Endothelial cell of umbilical vein (primary cell): Measurements from ENCODE around the gene IL22RA2. TPM values are rescaled to one million over a fixed set of nuclear protein-coding genes. Genes with fewer than 3 reads are reported as not detected.

Experiments
- BruUV-seq: library from RNA; stranded (reverse); fragments of 400-500 nt; replicated peaks from 2 replicates; lab custom pipeline; 2021; lab: Mats Ljungman, UMichigan
- CTCF ChIA-PET: fragments of 300-600, 350-600 bp; sonication (Branson Sonifier 250); formaldehyde crosslinking; loops from one replicate; lab custom pipeline; 2021; ENCODE audit warnings: antibody characterized with exemption, inconsistent platforms; lab: Charles Lee
- POLR2A ChIA-PET: fragments of 300-600, 350-600 bp; sonication (Branson Sonifier 250); formaldehyde crosslinking; loops from one replicate; lab custom pipeline; 2021; ENCODE audit warnings: antibody characterized with exemption, inconsistent platforms; lab: Charles Lee
- DNase-seq: peaks from one replicate; pipeline ENCODE4 v3.0.0-alpha.2; 2011; ENCODE audit warnings: low read depth, low spot score
- FAIRE-seq: peaks from 2 replicates; lab custom pipeline; 2011; peaks lifted over from hg19 to GRCh38; lab: Jason Lieb, UNC
- H2AFZ ChIP-seq: 2 replicates; pipeline ENCODE4 v1.6.0; 2012; ENCODE audit warnings: low read depth, low read length, control low read depth, inconsistent platforms
- H3K27ac ChIP-seq: 2 replicates; pipeline ENCODE4 v1.5.1; 2011; ENCODE audit warnings: low read depth, mild to moderate bottlenecking, control low read depth, low read length, moderate library complexity; ENCODE audit not compliant: insufficient read depth
- H3K27me3 ChIP-seq, 2 experiments: 2 replicates each; pipeline versions ENCODE4 v1.6.0 to v1.6.1; 2011; ENCODE audit warnings: low read length in 2 of 2, mixed read lengths in 1 of 2; ENCODE audit not compliant: control insufficient read depth in 2 of 2, insufficient read depth in 2 of 2
- H3K36me3 ChIP-seq, 2 experiments: 2 replicates in 1 of 2; 3 replicates in 1 of 2; pipeline ENCODE4 v1.5.1; 2011; ENCODE audit warnings: low read length in 2 of 2, mild to moderate bottlenecking in 1 of 2, moderate library complexity in 1 of 2; ENCODE audit not compliant: control insufficient read depth in 2 of 2, insufficient read depth in 2 of 2; ENCODE audit errors: extremely low read depth in 1 of 2
- H3K4me1 ChIP-seq: 3 replicates; pipeline ENCODE4 v1.5.1; 2011; ENCODE audit warnings: mild to moderate bottlenecking, low read length; ENCODE audit not compliant: control insufficient read depth, insufficient read depth; ENCODE audit errors: extremely low read depth
- H3K4me2 ChIP-seq: 2 replicates; pipeline ENCODE4 v1.6.1; 2011; ENCODE audit warnings: low read length, control low read depth, mixed read lengths; ENCODE audit not compliant: insufficient read depth
- H3K4me3 ChIP-seq, 3 experiments: fragments of 200-600 bp in 1 of 3; sonication (generic), shearing (Covaris generic) in 1 of 3; replicated peaks in 1 of 3; 2 replicates each; pipeline ENCODE4 v1.5.1; 2011 to 2016; ENCODE audit warnings: control low read depth in 3 of 3, low read length in 3 of 3, mild to moderate bottlenecking in 2 of 3, inconsistent platforms in 1 of 3, low read depth in 1 of 3, moderate library complexity in 1 of 3; ENCODE audit not compliant: insufficient read depth in 1 of 3
- H3K79me2 ChIP-seq: 2 replicates; pipeline ENCODE4 v1.6.0; 2012; ENCODE audit warnings: low read length, inconsistent platforms; ENCODE audit not compliant: control insufficient read depth, insufficient read depth
- H3K9ac ChIP-seq: replicated peaks from 2 replicates; pipeline ENCODE3; 2011; ENCODE audit warnings: low read length, control low read depth; ENCODE audit not compliant: insufficient read depth; ENCODE audit errors: extremely low read depth
- H3K9me1 ChIP-seq: replicated peaks from 3 replicates; pipeline ENCODE4 v1.6.0; 2011; ENCODE audit warnings: mild to moderate bottlenecking, low read length; ENCODE audit not compliant: control insufficient read depth, insufficient read depth; ENCODE audit errors: extremely low read depth
- H3K9me3 ChIP-seq: replicated peaks from 2 replicates; pipeline ENCODE4 v1.5.1; 2012; ENCODE audit warnings: low read length, inconsistent platforms; ENCODE audit not compliant: control insufficient read depth, insufficient read depth
- H4K20me1 ChIP-seq: replicated peaks from 2 replicates; pipeline ENCODE3; 2011; ENCODE audit warnings: mild to moderate bottlenecking, low read length; ENCODE audit not compliant: control insufficient read depth, insufficient read depth; ENCODE audit errors: extremely low read depth
- CTCF ChIP-seq, 2 donors: IDR thresholded peaks; 1 replicate in 1 of 2; 2 replicates in 1 of 2; pipeline ENCODE4 v1.5.1; 2011; ENCODE audit warnings: low read length in 2 of 2, mild to moderate bottlenecking in 2 of 2, moderate library complexity in 2 of 2, control low read depth in 1 of 2, inconsistent platforms in 1 of 2, low read depth in 1 of 2; ENCODE audit not compliant: insufficient read depth in 1 of 2; ENCODE audit errors: extremely low read depth in 1 of 2
- EZH2 ChIP-seq: IDR thresholded peaks from 2 replicates; pipeline ENCODE4 v1.6.1; 2012; ENCODE audit warnings: borderline replicate concordance, low read depth, mild to moderate bottlenecking, moderate library complexity, low read length, inconsistent platforms; ENCODE audit not compliant: severe bottlenecking
- FOS ChIP-seq: IDR thresholded peaks from 2 replicates; pipeline ENCODE4 v1.6.1; 2011; ENCODE audit warnings: mild to moderate bottlenecking, low read length, moderate library complexity, borderline replicate concordance; ENCODE audit not compliant: insufficient read depth
- GATA2 ChIP-seq: IDR thresholded peaks from 2 replicates; pipeline ENCODE4 v1.7.0; 2011; ENCODE audit warnings: low read depth, mild to moderate bottlenecking, moderate library complexity, mixed read lengths, low read length; ENCODE audit not compliant: insufficient read length, insufficient read depth
- JUN ChIP-seq: IDR thresholded peaks from 2 replicates; pipeline ENCODE4 v1.6.1; 2011; ENCODE audit warnings: borderline replicate concordance, low read depth; ENCODE audit not compliant: insufficient read length, insufficient read depth
- MYC ChIP-seq: IDR thresholded peaks from one replicate; pipeline ENCODE4 v1.6.1; 2011; ENCODE audit warnings: mild to moderate bottlenecking, low read depth, low read length
- POLR2A ChIP-seq: IDR thresholded peaks from 2 replicates; pipeline ENCODE4 v1.6.1; 2012; ENCODE audit warnings: low read depth, mild to moderate bottlenecking, control low read depth, low read length
- POLR2AphosphoS5 ChIP-seq: IDR thresholded peaks from 2 replicates; pipeline ENCODE4 v1.6.1; 2012; ENCODE audit warnings: low read depth, mild to moderate bottlenecking, control low read depth, low read length, moderate library complexity; ENCODE audit not compliant: insufficient read depth
- dilution Hi-C: fragments of 300-500 bp; cut with MboI; formaldehyde crosslinking; loops from one replicate; pipeline ENCODE4 v1.15.0; 2019; ENCODE audit warnings: low sequenced_read_pairs; ENCODE audit not compliant: extremely low pct_ligation_motif_present
- intact Hi-C: fragments of 100-400 bp; cut with micrococcal nuclease; formaldehyde crosslinking; loops from one replicate; pipeline ENCODE4 v1.10.0; 2022
- polyA plus RNA-seq, 4 experiments: library from polyadenylated mRNA; depleted of rRNA in 3 of 4; stranded (reverse) in 3 of 4; unstranded in 1 of 4; fragments of >200 nt; gene quantifications; 2 replicates each; pipeline versions ENCODE4 v1.2.1 to v1.2.3, GENCODE V29; 2011 to 2012; ENCODE audit warnings: missing spikeins in 1 of 4
- total RNA-seq: library from RNA; stranded (reverse); gene quantifications from 2 replicates; pipeline ENCODE4 v1.2.3, GENCODE V29; 2021
- TF ChIP-seq, protein P1 (sequence below): IDR thresholded peaks from 2 replicates; pipeline ENCODE4 v1.6.1; 2011; ENCODE audit not compliant: insufficient read depth, insufficient read length

Gene IL22RA2
- total and polyA plus RNA-seq, 2 donors (not counting 3 experiments of a cell fraction or from before 2014, with no cell fraction given), result not detected

- no TSS peak for BruUV-seq
- TF ChIP-seq JUN (no peak), POLR2A (no peak), MYC (no peak), CTCF (IDR thresholded peaks at IDR 0.05; ENCODE audit: extremely low read depth in 1 of 2, insufficient read depth in 1 of 2, low read depth in 1 of 2, low read length in 2 of 2) (no peak), POLR2AphosphoS5 (no peak), FOS (no peak), GATA2 (no peak), EZH2 (no peak)
- TF ChIP-seq, protein P1, sequence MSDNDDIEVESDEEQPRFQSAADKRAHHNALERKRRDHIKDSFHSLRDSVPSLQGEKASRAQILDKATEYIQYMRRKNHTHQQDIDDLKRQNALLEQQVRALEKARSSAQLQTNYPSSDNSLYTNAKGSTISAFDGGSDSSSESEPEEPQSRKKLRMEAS, result no peak
- POLR2A ChIA-PET, result no interaction called here
- H3K9ac ChIP-seq, result no peak overlapping the region
- intact Hi-C loops (no loop called here), dilution Hi-C loops (no loop called here)
- no peak overlapping the region for H3K27ac ChIP-seq
- FAIRE-seq (no peak), DNase-seq (no peak)
- H3K79me2 ChIP-seq, result no peaks in the 10 kb centered on the region
- H3K4me3 ChIP-seq, result no peak overlapping the region
- H3K36me3 ChIP-seq, result no peaks in the 10 kb centered on the region
- no peaks in the 10 kb centered on the region for H4K20me1 ChIP-seq
- H3K9me3 ChIP-seq, result no peaks in the 10 kb centered on the region
- no peaks in the 10 kb centered on the region for H3K9me1 ChIP-seq
- H3K4me2 ChIP-seq, result no peak overlapping the region
- CTCF ChIA-PET, result no interaction called here
- no peaks in the 10 kb centered on the region for H3K4me1 ChIP-seq
- no peak overlapping the region for H2AFZ ChIP-seq
- no peaks in the 10 kb centered on the region for H3K27me3 ChIP-seq
Measured at GRCh38 chr6:137122612-137123011, 50.8 kb downstream of the IL22RA2 start.
